CD4-positive, alpha-beta memory T cell (primary cell): ENCODE data around the gene PRDX1. TPM values are rescaled to one million over a fixed set of nuclear protein-coding genes. Genes with fewer than 3 reads are reported as not detected.

Experiments used
- CTCF ChIA-PET: fragments of 350-600 bp; sonication (Branson Sonifier 250); formaldehyde crosslinking; loops from one replicate; lab custom pipeline; 2021; ENCODE audit warnings: inconsistent platforms; ENCODE audit not compliant: partially characterized antibody; lab: Charles Lee
- POLR2A ChIA-PET: fragments of 350-600 bp; sonication (Branson Sonifier 250); formaldehyde crosslinking; loops from one replicate; lab custom pipeline; 2021; ENCODE audit not compliant: partially characterized antibody; lab: Charles Lee
- DNase-seq, 5 donors: peaks; one replicate each; pipeline versions ENCODE4 v3.0.0 to v3.0.0-alpha.2; 2020 to 2022; ENCODE audit warnings: mixed read lengths in 1 of 5
- H3K27ac ChIP-seq: one replicate; pipeline ENCODE4 v1.7.0; 2013; ENCODE audit warnings: low read depth, low read length
- H3K27me3 ChIP-seq: 2 replicates; pipeline ENCODE4 v1.7.0; 2013; ENCODE audit warnings: mild to moderate bottlenecking, low read length, moderate library complexity; ENCODE audit not compliant: insufficient read depth
- H3K36me3 ChIP-seq: 2 replicates; pipeline ENCODE4 v1.7.0; 2013; ENCODE audit warnings: mild to moderate bottlenecking, low read length, moderate library complexity; ENCODE audit not compliant: insufficient read depth
- H3K4me1 ChIP-seq: 2 replicates; pipeline ENCODE4 v1.7.0; 2013; ENCODE audit warnings: mild to moderate bottlenecking, low read length, moderate library complexity; ENCODE audit not compliant: insufficient read depth
- H3K4me3 ChIP-seq, 2 donors: one replicate each; pipeline ENCODE4 v1.7.0; 2013; ENCODE audit warnings: low read length in 2 of 2, mild to moderate bottlenecking in 1 of 2
- H3K9me3 ChIP-seq, 2 donors: one replicate each; pipeline ENCODE4 v1.7.0; 2013; ENCODE audit warnings: low read length in 2 of 2, control low read depth in 1 of 2; ENCODE audit not compliant: control insufficient read depth in 1 of 2
- H3K27ac Mint-ChIP-seq, 7 donors: one replicate each; pipeline ENCODE4 v1.8.0; 2020 to 2021; ENCODE audit warnings: mixed read lengths in 7 of 7, mild to moderate bottlenecking in 6 of 7, inconsistent platforms in 3 of 7, moderate library complexity in 3 of 7
- H3K27me3 Mint-ChIP-seq, 2 donors: one replicate each; pipeline ENCODE4 v1.8.0; 2020 to 2021; ENCODE audit warnings: mixed read lengths in 2 of 2
- H3K36me3 Mint-ChIP-seq, 2 donors: one replicate each; pipeline ENCODE4 v1.8.0; 2020 to 2021; ENCODE audit warnings: mixed read lengths in 2 of 2, inconsistent platforms in 1 of 2, mild to moderate bottlenecking in 1 of 2
- H3K4me1 Mint-ChIP-seq, 4 donors: one replicate each; pipeline ENCODE4 v1.8.0; 2020 to 2021; ENCODE audit warnings: mixed read lengths in 4 of 4, mild to moderate bottlenecking in 1 of 4
- H3K4me3 Mint-ChIP-seq, 8 donors: one replicate each; pipeline ENCODE4 v1.8.0; 2020 to 2021; ENCODE audit warnings: mixed read lengths in 8 of 8, mild to moderate bottlenecking in 7 of 8, moderate library complexity in 6 of 8, inconsistent platforms in 3 of 8
- H3K9me3 Mint-ChIP-seq, 8 donors: one replicate each; pipeline ENCODE4 v1.8.0; 2020 to 2021; ENCODE audit warnings: mixed read lengths in 8 of 8, mild to moderate bottlenecking in 5 of 8, inconsistent platforms in 3 of 8, moderate library complexity in 1 of 8
- intact Hi-C: fragments of 100-400 bp; cut with micrococcal nuclease; formaldehyde crosslinking; loops from one replicate; pipeline ENCODE4 v1.15.1; 2023
- polyA plus RNA-seq, 2 donors: library from polyadenylated mRNA; unstranded; fragments of 300-500 nt; fragmentation: Illumina TruSeq; gene quantifications; one replicate each; pipeline ENCODE4 v1.2.3, GENCODE V29; 2021
- total RNA-seq, 2 experiments: library from RNA; stranded (reverse); gene quantifications; one replicate each; pipeline ENCODE4 v1.2.3, GENCODE V29; 2021

Gene PRDX1
- total and polyA plus RNA-seq, 4 experiments from 2014 or later: 130 to 288 (median 197) TPM

GRCh38 chr1:45499415-45499769 is 22.3 kb downstream of the PRDX1 start:
- Mint-ChIP-seq H3K4me1 (peaks cover 31 to 34% (median 31%) of the 10 kb centered on the region in 4 donors), H3K9me3 (no peaks in the 10 kb centered on the region), H3K27ac (peak overlapping the region; percentile 81 to 98 (median 96)), H3K27me3 (no peaks in the 10 kb centered on the region), H3K4me3 (peak overlapping the region; percentile 91 to 96 (median 95)), H3K36me3 (peaks cover 2 to 9% of the 10 kb centered on the region in 2 donors)
- ChIA-PET CTCF (interaction anchor here (1.0 to 4.2 kb wide), 13 partner anchors 8 to 770 kb away, joined by 3 to 40 read pairs (median 4); partner anchors contain the start of genes AKR1A1, HECTD3, PRDX1 and TESK2), POLR2A (interaction anchor here (1.0 to 4.5 kb wide), 13 partner anchors 8 to 803 kb away, joined by 3 to 85 read pairs (median 10); partner anchors contain the start of genes AKR1A1, BTBD19, DYNLT4 and GPBP1L1)
- Histone ChIP-seq H3K27me3 (no peaks in the 10 kb centered on the region), H3K27ac (peak overlapping the region; percentile 62), H3K4me1 (peaks cover 18% of the 10 kb centered on the region), H3K36me3 (no peaks in the 10 kb centered on the region), H3K9me3 (no peaks in the 10 kb centered on the region), H3K4me3 (peak overlapping the region; percentile 62 to 88)
- intact Hi-C loops: loop anchor here (10.0 kb wide), 1 partner anchor 295 kb away; the partner anchor contains the start of gene ZSWIM5
- DNase-seq: peak in 1 of 5 donors; percentile 4

- ChIA-PET CTCF (interaction anchor here (0.7 to 4.2 kb wide), 3 partner anchors 7 to 73 kb away, joined by 4 to 40 read pairs (median 11); partner anchors contain the start of gene TESK2), POLR2A (interaction anchor here (0.6 to 4.5 kb wide), 6 partner anchors 21 to 486 kb away, joined by 3 to 85 read pairs (median 36); partner anchors contain the start of genes HECTD3, MUTYH, NASP and PRDX1)
- no peak for DNase-seq
- Mint-ChIP-seq H3K36me3 (peaks cover 2 to 9% of the 10 kb centered on the region in 2 donors), H3K27me3 (no peaks in the 10 kb centered on the region), H3K27ac (peak overlapping the region in 2 of 7 donors; percentile 49 to 81), H3K4me1 (peaks cover 30 to 34% (median 31%) of the 10 kb centered on the region in 4 donors), H3K4me3 (peak overlapping the region in 3 of 8 donors; percentile 91 to 96 (median 94)), H3K9me3 (no peaks in the 10 kb centered on the region)
- Histone ChIP-seq H3K36me3 (no peaks in the 10 kb centered on the region), H3K27ac (no peak overlapping the region), H3K9me3 (no peaks in the 10 kb centered on the region), H3K4me3 (no peak overlapping the region), H3K27me3 (no peaks in the 10 kb centered on the region), H3K4me1 (peaks cover 18% of the 10 kb centered on the region)
- intact Hi-C loops: loop anchor here (10.0 kb wide), 1 partner anchor 293 kb away; the partner anchor contains the start of gene ZSWIM5
These were observed 23.4 kb downstream of the PRDX1 start for GRCh38 chr1:45498279-45498678.

GRCh38 chr1:45493116-45493697 is 28.5 kb downstream of the PRDX1 start:
- Mint-ChIP-seq H3K27me3 (no peaks in the 10 kb centered on the region), H3K36me3 (peaks cover 0 to 9% of the 10 kb centered on the region in 2 donors), H3K4me3 (peak overlapping the region in 6 of 8 donors; percentile 9 to 68 (median 34)), H3K27ac (peak overlapping the region in 6 of 7 donors; percentile 36 to 80 (median 58)), H3K9me3 (no peaks in the 10 kb centered on the region), H3K4me1 (peaks cover 5 to 12% (median 9%) of the 10 kb centered on the region in 4 donors)
- Histone ChIP-seq H3K4me3 (no peak overlapping the region), H3K27me3 (no peaks in the 10 kb centered on the region), H3K9me3 (no peaks in the 10 kb centered on the region), H3K36me3 (no peaks in the 10 kb centered on the region), H3K4me1 (peaks cover 22% of the 10 kb centered on the region), H3K27ac (no peak overlapping the region)
- POLR2A ChIA-PET: interaction anchor here (0.7 to 6.6 kb wide), 12 partner anchors 28 to 762 kb away, joined by 3 to 53 read pairs (median 4); partner anchors contain the start of genes HECTD3, MUTYH, PRDX1 and RNU5D-1
- CTCF ChIA-PET: interaction anchor here (0.7 to 8.7 kb wide), 34 partner anchors 7 to 772 kb away, joined by 3 to 159 read pairs (median 4); partner anchors contain the start of genes AKR1A1, CCDC163, HECTD3 and MMACHC
- DNase-seq: peak; percentile 52 to 64 (median 57)
- intact Hi-C loops: loop anchor here (1.0 to 10.0 kb wide), 6 partner anchors 133 to 785 kb away; partner anchors contain the start of genes BEST4, PLK3, RNU5D-1 and ZSWIM5

GRCh38 chr1:45492691-45493090 is 29.0 kb downstream of the PRDX1 start:
- Histone ChIP-seq H3K4me3 (no peak overlapping the region), H3K36me3 (no peaks in the 10 kb centered on the region), H3K9me3 (no peaks in the 10 kb centered on the region), H3K4me1 (peaks cover 22% of the 10 kb centered on the region), H3K27me3 (no peaks in the 10 kb centered on the region), H3K27ac (no peak overlapping the region)
- Mint-ChIP-seq H3K9me3 (no peaks in the 10 kb centered on the region), H3K36me3 (peaks cover 0 to 9% of the 10 kb centered on the region in 2 donors), H3K27ac (peak overlapping the region in 4 of 7 donors; percentile 35 to 59 (median 54)), H3K27me3 (no peaks in the 10 kb centered on the region), H3K4me3 (peak overlapping the region in 3 of 8 donors; percentile 37 to 68 (median 67)), H3K4me1 (peaks cover 5 to 14% (median 10%) of the 10 kb centered on the region in 4 donors)
- intact Hi-C loops: loop anchor here (1.0 to 10.0 kb wide), 6 partner anchors 132 to 784 kb away; partner anchors contain the start of genes BEST4, PLK3, RNU5D-1 and ZSWIM5
- CTCF ChIA-PET: interaction anchor here (0.7 to 8.7 kb wide), 35 partner anchors 8 to 784 kb away, joined by 3 to 159 read pairs (median 5); partner anchors contain the start of genes AKR1A1, CCDC163, EIF2B3 and HECTD3
- peak in 1 of 5 donors; percentile 25 for DNase-seq
- POLR2A ChIA-PET: interaction anchor here (0.7 to 6.6 kb wide), 13 partner anchors 29 to 771 kb away, joined by 3 to 53 read pairs (median 5); partner anchors contain the start of genes HECTD3, MUTYH, PRDX1 and RNU5D-1

- Mint-ChIP-seq H3K4me1 (peaks cover 5 to 13% (median 10%) of the 10 kb centered on the region in 4 donors), H3K4me3 (no peak overlapping the region), H3K27me3 (no peaks in the 10 kb centered on the region), H3K9me3 (no peaks in the 10 kb centered on the region), H3K36me3 (peaks cover 0 to 9% of the 10 kb centered on the region in 2 donors), H3K27ac (no peak overlapping the region)
- H3K27ac ChIP-seq: peak overlapping the region; percentile 68
- no peaks in the 10 kb centered on the region for H3K9me3 ChIP-seq
- intact Hi-C loops: loop anchor here (1.0 to 10.0 kb wide), 8 partner anchors 9 to 759 kb away; partner anchors contain the start of genes BEST4, CCDC163, EIF2B3 and MMACHC
- H3K27me3 ChIP-seq: no peaks in the 10 kb centered on the region
- H3K36me3 ChIP-seq: no peaks in the 10 kb centered on the region
- peaks cover 22% of the 10 kb centered on the region for H3K4me1 ChIP-seq
- POLR2A ChIA-PET: interaction anchor here (0.9 to 6.6 kb wide), 22 partner anchors 9 to 770 kb away, joined by 3 to 53 read pairs (median 6); partner anchors contain the start of genes AKR1A1, CCDC163, EIF2B3 and GPBP1L1
- peak overlapping the region; percentile 30 to 79 for H3K4me3 ChIP-seq
- CTCF ChIA-PET: interaction anchor here (0.9 to 8.7 kb wide), 19 partner anchors 9 to 783 kb away, joined by 3 to 159 read pairs (median 7); partner anchors contain the start of genes AKR1A1, CCDC163, EIF2B3 and HECTD3
- DNase-seq: no peak
These were observed 30.0 kb downstream of the PRDX1 start for GRCh38 chr1:45491487-45492260.
